Loucy (cell line): ENCODE measurements around the gene PDE4D.

Experiments used
- EZH2phosphoT487 ChIP-seq: fragments of 200-600 bp; IDR thresholded peaks from 2 replicates; pipeline ENCODE4 v1.6.1; 2018; ENCODE audit warnings: antibody characterized with exemption, mild to moderate bottlenecking, moderate library complexity, borderline replicate concordance
- TF ChIP-seq, protein P1 (sequence below): fragments of 200-600 bp; sonication (generic); conservative IDR thresholded peaks from 2 replicates; pipeline ENCODE4 v1.5.1; 2014; ENCODE audit warnings: mild to moderate bottlenecking, antibody characterized with exemption, low read length

DNA sequence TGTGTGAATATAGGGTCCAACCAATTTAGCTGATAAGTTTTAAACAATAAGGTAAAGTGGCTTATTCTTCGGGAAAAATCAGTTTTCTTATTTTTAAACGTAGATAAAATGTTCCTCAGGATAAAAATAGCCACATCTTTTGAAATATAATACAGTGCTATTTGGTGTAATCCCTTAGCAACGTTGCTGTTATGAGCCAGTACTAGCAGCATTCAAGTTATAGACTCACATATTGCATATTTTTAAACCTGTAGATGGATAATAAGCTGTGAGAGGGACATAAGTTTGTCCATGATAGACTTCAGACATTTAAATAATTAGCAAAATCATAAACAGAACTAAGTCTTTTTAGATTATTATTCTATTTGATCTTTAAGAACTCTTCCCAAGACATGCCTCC lies 6.3 kb downstream of the PDE4D start:
- TF ChIP-seq, protein P1, sequence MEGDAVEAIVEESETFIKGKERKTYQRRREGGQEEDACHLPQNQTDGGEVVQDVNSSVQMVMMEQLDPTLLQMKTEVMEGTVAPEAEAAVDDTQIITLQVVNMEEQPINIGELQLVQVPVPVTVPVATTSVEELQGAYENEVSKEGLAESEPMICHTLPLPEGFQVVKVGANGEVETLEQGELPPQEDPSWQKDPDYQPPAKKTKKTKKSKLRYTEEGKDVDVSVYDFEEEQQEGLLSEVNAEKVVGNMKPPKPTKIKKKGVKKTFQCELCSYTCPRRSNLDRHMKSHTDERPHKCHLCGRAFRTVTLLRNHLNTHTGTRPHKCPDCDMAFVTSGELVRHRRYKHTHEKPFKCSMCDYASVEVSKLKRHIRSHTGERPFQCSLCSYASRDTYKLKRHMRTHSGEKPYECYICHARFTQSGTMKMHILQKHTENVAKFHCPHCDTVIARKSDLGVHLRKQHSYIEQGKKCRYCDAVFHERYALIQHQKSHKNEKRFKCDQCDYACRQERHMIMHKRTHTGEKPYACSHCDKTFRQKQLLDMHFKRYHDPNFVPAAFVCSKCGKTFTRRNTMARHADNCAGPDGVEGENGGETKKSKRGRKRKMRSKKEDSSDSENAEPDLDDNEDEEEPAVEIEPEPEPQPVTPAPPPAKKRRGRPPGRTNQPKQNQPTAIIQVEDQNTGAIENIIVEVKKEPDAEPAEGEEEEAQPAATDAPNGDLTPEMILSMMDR: no peak
- TF ChIP-seq EZH2phosphoT487: no peak
